ENCODE data around the gene CARD19. TPM values are rescaled to one million over a fixed set of nuclear protein-coding genes. Genes with fewer than 3 reads are reported as not detected.
A peak's percentile ranks its signal among the peaks of the same experiment; 100 is the strongest.

Gene CARD19
- 10 to 100 TPM; 19.6 to 25.8 (median 24.1) TPM for polyA plus RNA-seq (ENCODE audit: insufficient read length in 4 of 4)

- no peak for DNase-seq (ENCODE audit: low read depth in 4 of 4, low spot score in 2 of 4)
Measured at GRCh38 chr9:93096131-93096802, at the start of gene CARD19. Gene CARD19 (plus strand): TSS chr9:93096217. CDS start chr9:93096346, 129 bp downstream.

GRCh38 chr9:93048566-93049448 lies 47.2 kb upstream of the CARD19 start:
- DNase-seq (ENCODE audit: low read depth in 4 of 4, low spot score in 2 of 4), result no peak

- DNase-seq (ENCODE audit: low read depth in 4 of 4, low spot score in 2 of 4), result no peak
Measured at GRCh38 chr9:93049491-93049890, 46.5 kb upstream of the CARD19 start.

- no peak for DNase-seq (ENCODE audit: low read depth in 4 of 4, low spot score in 2 of 4)
Measured at GRCh38 chr9:93050231-93050630, 45.8 kb upstream of the CARD19 start.

- DNase-seq (ENCODE audit: low read depth in 4 of 4, low spot score in 2 of 4), result no peak
Measured at GRCh38 chr9:93051680-93052089, 44.3 kb upstream of the CARD19 start.

- DNase-seq (ENCODE audit: low read depth in 4 of 4, low spot score in 2 of 4), result no peak
Measured at GRCh38 chr9:93052791-93053540, 43.1 kb upstream of the CARD19 start.

- no peak for DNase-seq (ENCODE audit: low read depth in 4 of 4, low spot score in 2 of 4)
Measured at GRCh38 chr9:93053781-93054331, 42.2 kb upstream of the CARD19 start.

- no peak for DNase-seq (ENCODE audit: low read depth in 4 of 4, low spot score in 2 of 4)
Measured at GRCh38 chr9:93054758-93055704, 41.0 kb upstream of the CARD19 start.

GRCh38 chr9:93057042-93057702 lies 38.8 kb upstream of the CARD19 start:
- DNase-seq (ENCODE audit: low read depth in 4 of 4, low spot score in 2 of 4), result no peak

GRCh38 chr9:93057703-93058354 lies 38.2 kb upstream of the CARD19 start:
- no peak for DNase-seq (ENCODE audit: low read depth in 4 of 4, low spot score in 2 of 4)

GRCh38 chr9:93058355-93059010 lies 37.5 kb upstream of the CARD19 start, which contains the start of gene SUSD3:
Gene SUSD3 (plus strand): TSS chr9:93058701. CDS start chr9:93058743, 42 bp downstream.
- DNase-seq (ENCODE audit: low read depth in 4 of 4, low spot score in 2 of 4), result peak; percentile 41 to 75 (median 56)

- no peak for DNase-seq (ENCODE audit: low read depth in 4 of 4, low spot score in 2 of 4)
Measured at GRCh38 chr9:93059011-93059714, 36.9 kb upstream of the CARD19 start.

GRCh38 chr9:93059715-93060578 lies 36.1 kb upstream of the CARD19 start:
- no peak for DNase-seq (ENCODE audit: low read depth in 4 of 4, low spot score in 2 of 4)

GRCh38 chr9:93060746-93061259 lies 35.2 kb upstream of the CARD19 start:
- no peak for DNase-seq (ENCODE audit: low read depth in 4 of 4, low spot score in 2 of 4)

- DNase-seq (ENCODE audit: low read depth in 4 of 4, low spot score in 2 of 4), result no peak
Measured at GRCh38 chr9:93061260-93061751, 34.7 kb upstream of the CARD19 start.
